Thyroid gland (tissue), 4 donors: ENCODE data around the gene SLC9A5. TPM values are rescaled to one million over a fixed set of nuclear protein-coding genes. Genes with fewer than 3 reads are reported as not detected.

ENCODE experiments used
- DNase-seq, 2 donors: peaks; one replicate each; pipeline ENCODE4 v3.0.0-alpha.2; 2019
- H3K27ac ChIP-seq, 3 donors: fragments of 200-600 bp; sonication (generic); 1 replicate in 2 of 3; 2 replicates in 1 of 3; pipeline ENCODE4 v1.5.1; 2016 to 2019; ENCODE audit warnings: mild to moderate bottlenecking in 1 of 3, moderate library complexity in 1 of 3
- H3K27me3 ChIP-seq: fragments of 200-600 bp; sonication (generic); one replicate; pipeline ENCODE4 v1.5.1; 2019
- H3K36me3 ChIP-seq, 2 donors: fragments of 200-600 bp; sonication (generic); one replicate each; pipeline ENCODE4 v1.5.1; 2016 to 2019
- H3K4me1 ChIP-seq, 2 donors: fragments of 200-600 bp; sonication (generic); one replicate each; pipeline ENCODE4 v1.5.1; 2017 to 2019
- H3K4me3 ChIP-seq, 3 donors: fragments of 200-600 bp; sonication (generic); replicated peaks in 1 of 3; 1 replicate in 2 of 3; 2 replicates in 1 of 3; pipeline ENCODE4 v1.5.1; 2016; ENCODE audit warnings: mild to moderate bottlenecking in 1 of 3
- H3K9me3 ChIP-seq: fragments of 200-600 bp; sonication (generic); one replicate; pipeline ENCODE4 v1.5.1; 2017
- CTCF ChIP-seq, 6 experiments: fragments of 200-600 bp in 3 of 6; fragments of 450-650 bp in 3 of 6; sonication (generic) in 3 of 6; IDR thresholded peaks; one replicate each; pipeline ENCODE4 v1.5.1; 2016 to 2019; ENCODE audit warnings: antibody characterized with exemption in 6 of 6, mild to moderate bottlenecking in 2 of 6, inconsistent platforms in 1 of 6, moderate library complexity in 1 of 6
- POLR2A ChIP-seq, 2 donors: fragments of 450-650 bp; IDR thresholded peaks; one replicate each; pipeline ENCODE4 v1.6.1; 2017; ENCODE audit warnings: antibody characterized with exemption in 2 of 2, mild to moderate bottlenecking in 2 of 2, moderate library complexity in 1 of 2
- WGBS, 2 donors: methylation state at CpG; one replicate each; pipeline ENCODE4 v1.1.5; 2017; 5-methylcytosine and 5-hydroxymethylcytosine counted together
- intact Hi-C: fragments of 100-400 bp; cut with DNase I; formaldehyde crosslinking; loops from one replicate; pipeline ENCODE4 v1.15.1; 2023
- total RNA-seq, 4 donors: library from RNA; depleted of rRNA; stranded (reverse); fragments of >200 nt; gene quantifications; one replicate each; pipeline ENCODE4 v1.2.3, GENCODE V29; 2016

Gene SLC9A5
- total RNA-seq, 4 donors from 2014 or later = 0.56 to 3.0 (median 1.1) TPM

DNA sequence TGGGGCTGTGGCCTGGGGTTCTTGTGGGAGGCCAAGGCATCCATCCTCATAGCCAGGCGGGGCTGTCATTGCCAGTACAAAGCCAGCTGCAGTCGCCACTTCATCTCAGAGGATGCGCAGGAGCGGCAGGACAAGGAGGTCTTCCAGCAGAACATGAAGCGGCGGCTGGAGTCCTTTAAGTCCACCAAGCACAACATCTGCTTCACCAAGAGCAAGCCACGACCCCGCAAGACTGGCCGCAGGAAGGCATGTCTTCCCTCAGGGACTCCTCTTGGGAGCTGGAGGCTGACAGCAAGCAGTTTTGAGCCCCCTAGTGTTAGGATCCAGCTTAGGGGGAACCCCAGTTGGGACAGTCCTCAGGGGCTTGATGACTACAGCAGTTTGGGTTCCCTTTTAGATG is 15.5 kb downstream of the SLC9A5 start:
- no peak for DNase-seq
- Histone ChIP-seq H3K9me3 (no peaks in the 10 kb centered on the region), H3K27me3 (no peaks in the 10 kb centered on the region), H3K4me1 (peaks cover 0 to 2% of the 10 kb centered on the region in 2 donors), H3K27ac (no peak overlapping the region), H3K36me3 (no peaks in the 10 kb centered on the region), H3K4me3 (no peak overlapping the region)
- 82% methylated on average over 6 to 9 of the region's 9 CpGs for WGBS, 2 donors
- TF ChIP-seq CTCF (IDR thresholded peaks at IDR 0.05) (no peak), POLR2A (IDR thresholded peaks at IDR 0.05) (no peak)
- intact Hi-C loops = no loop called here

- 92 to 94% methylated on average over 5 of the region's 5 CpGs for WGBS, 2 donors
- intact Hi-C loops = no loop called here
- no peak overlapping the region for H3K4me3 ChIP-seq
- no peaks in the 10 kb centered on the region for H3K36me3 ChIP-seq
- TF ChIP-seq POLR2A (IDR thresholded peaks at IDR 0.05) = no peak
- TF ChIP-seq CTCF (IDR thresholded peaks at IDR 0.05) = no peak
- no peaks in the 10 kb centered on the region for H3K9me3 ChIP-seq
- H3K27ac ChIP-seq = no peak overlapping the region
- no peak for DNase-seq
- peaks cover 0 to 2% of the 10 kb centered on the region in 2 donors for H3K4me1 ChIP-seq
- no peaks in the 10 kb centered on the region for H3K27me3 ChIP-seq
These were observed 16.1 kb downstream of the SLC9A5 start for GRCh38 chr16:67264866-67265265.

DNA sequence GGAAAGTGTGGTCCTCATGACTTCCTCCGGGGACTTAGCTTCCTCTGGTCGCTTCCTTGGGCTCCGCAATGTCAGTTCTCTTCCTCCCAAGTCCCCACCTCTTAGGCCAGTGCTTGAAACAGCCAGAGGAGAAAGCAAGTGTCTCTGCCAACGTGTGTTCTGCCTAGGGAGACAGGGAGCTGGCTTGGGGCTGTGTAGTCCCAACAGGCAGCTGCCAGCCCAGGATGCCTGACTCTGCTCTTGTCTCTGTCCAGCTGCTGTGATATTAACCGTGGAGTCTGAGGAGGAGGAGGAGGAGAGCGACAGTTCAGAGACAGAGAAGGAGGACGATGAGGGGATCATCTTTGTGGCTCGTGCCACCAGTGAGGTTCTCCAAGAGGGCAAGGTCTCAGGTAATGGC is 17.1 kb downstream of the SLC9A5 start:
- no peaks in the 10 kb centered on the region for H3K36me3 ChIP-seq
- peaks cover 0 to 2% of the 10 kb centered on the region in 2 donors for H3K4me1 ChIP-seq
- no peak overlapping the region for H3K27ac ChIP-seq
- no peaks in the 10 kb centered on the region for H3K9me3 ChIP-seq
- H3K4me3 ChIP-seq = no peak overlapping the region
- H3K27me3 ChIP-seq = no peaks in the 10 kb centered on the region
- TF ChIP-seq CTCF (IDR thresholded peaks at IDR 0.05) = no peak
- TF ChIP-seq POLR2A (IDR thresholded peaks at IDR 0.05) = no peak
- 67 to 72% methylated on average over 8 of the region's 8 CpGs for WGBS, 2 donors
- DNase-seq = no peak
- intact Hi-C loops = no loop called here

DNA sequence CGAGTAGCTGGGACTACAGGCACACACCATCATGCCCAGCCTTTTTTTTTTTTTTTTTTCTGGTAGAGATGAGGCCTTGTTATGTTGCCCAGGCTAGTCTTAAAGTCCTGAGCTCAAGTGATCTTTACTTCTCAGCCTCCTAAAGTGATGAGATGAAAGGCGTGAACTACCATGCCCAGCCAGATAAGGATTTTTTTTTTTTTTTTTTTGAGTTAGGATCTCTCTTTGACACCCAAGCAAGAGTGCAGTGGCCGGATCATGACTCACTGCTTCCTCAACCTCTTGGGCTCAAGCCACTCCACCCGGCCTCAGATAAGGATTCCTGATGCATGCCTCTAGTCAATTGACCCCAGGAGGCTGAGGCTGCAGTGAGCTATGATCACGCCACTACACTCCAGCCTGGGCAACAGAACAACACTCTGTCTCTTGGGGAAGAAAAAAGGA is 19.4 kb downstream of the SLC9A5 start:
- Histone ChIP-seq H3K27ac (no peak overlapping the region), H3K4me1 (peaks cover 0 to 2% of the 10 kb centered on the region in 2 donors), H3K36me3 (no peaks in the 10 kb centered on the region), H3K4me3 (no peak overlapping the region), H3K27me3 (no peaks in the 10 kb centered on the region), H3K9me3 (no peaks in the 10 kb centered on the region)
- TF ChIP-seq CTCF (IDR thresholded peaks at IDR 0.05) (no peak), POLR2A (IDR thresholded peaks at IDR 0.05) (no peak)
- WGBS, 2 donors = 38 to 57% methylated on average over 5 of the region's 5 CpGs
- DNase-seq = no peak
- intact Hi-C loops = no loop called here

DNA sequence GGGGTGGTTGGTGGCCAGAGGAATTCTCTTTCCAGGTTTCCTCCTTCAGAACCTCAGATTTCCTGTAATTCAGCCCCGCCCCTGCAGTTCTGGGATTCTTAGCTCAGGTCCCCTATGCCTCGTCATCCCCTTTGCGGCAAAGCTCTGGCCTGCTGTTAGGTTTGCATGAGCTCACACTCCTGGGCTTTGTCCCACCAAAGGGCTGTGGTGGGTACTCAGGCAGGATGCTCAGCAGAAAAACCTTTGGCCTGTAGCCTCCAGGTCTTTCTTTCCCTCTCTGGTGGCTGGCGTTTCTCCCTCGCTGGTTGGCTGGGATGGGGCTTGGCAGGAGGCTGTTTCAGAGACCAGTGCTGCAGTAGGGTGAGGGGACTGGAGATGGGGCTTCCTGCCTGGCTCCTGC is 21.0 kb downstream of the SLC9A5 start:
- 56 to 61% methylated on average over 5 of the region's 5 CpGs for WGBS, 2 donors
- H3K4me1 ChIP-seq = peaks cover 0 to 2% of the 10 kb centered on the region in 2 donors
- no peak overlapping the region for H3K4me3 ChIP-seq
- no peak for TF ChIP-seq POLR2A (IDR thresholded peaks at IDR 0.05)
- no peak for TF ChIP-seq CTCF (IDR thresholded peaks at IDR 0.05)
- intact Hi-C loops = no loop called here
- no peak overlapping the region for H3K27ac ChIP-seq
- H3K9me3 ChIP-seq = no peaks in the 10 kb centered on the region
- DNase-seq = no peak
- no peaks in the 10 kb centered on the region for H3K36me3 ChIP-seq
- no peaks in the 10 kb centered on the region for H3K27me3 ChIP-seq
